ENCODE data around the gene MMP24OS. TPM values are rescaled to one million over a fixed set of nuclear protein-coding genes. Genes with fewer than 3 reads are reported as not detected.

Gene MMP24OS
- total and polyA plus RNA-seq, 2 of the 4 experiments (the other 2 are of a cell fraction) = 5.9 to 64.9 TPM

DNA sequence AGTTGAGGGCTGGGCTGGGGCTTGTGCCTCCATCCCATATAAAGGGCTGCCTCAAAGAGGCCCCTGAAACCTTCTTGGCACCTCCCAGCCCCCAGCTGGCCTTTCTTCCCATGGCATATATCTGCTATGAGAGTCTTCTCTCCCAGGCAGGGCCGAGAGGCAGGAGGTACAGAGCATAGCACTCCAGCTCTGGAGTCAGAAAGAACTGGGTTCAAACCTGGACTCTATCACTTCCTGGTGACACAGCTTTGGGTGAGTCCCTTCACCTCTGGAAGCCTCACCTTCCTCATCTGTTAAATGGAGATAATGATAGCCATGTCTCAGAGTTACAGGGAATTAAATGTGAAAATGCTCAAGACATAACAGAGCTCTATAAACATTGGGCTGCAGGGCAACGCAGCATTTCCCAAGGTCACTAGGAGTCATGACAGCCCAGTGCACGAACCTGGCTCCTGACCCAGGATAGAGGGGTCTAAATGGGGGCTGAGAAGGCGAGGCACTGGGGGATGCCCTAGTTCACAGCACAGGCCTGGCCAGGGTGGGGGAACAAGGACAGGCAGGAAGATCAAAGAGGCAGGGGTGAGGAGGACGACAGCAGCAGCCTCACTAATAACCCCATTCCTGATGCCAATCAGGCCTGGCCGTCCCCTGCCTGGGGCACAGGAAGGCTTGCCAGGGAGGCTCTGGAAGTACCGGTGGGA, 12.4 kb upstream of the MMP24OS start:
- intact Hi-C loops (cut with micrococcal nuclease) = no loop called here
- Histone ChIP-seq H3K36me3 (ENCODE audit: control insufficient read depth, insufficient read depth, low read length) (no peaks in the 10 kb centered on the region), H3K9me3 (ENCODE audit: control insufficient read depth, insufficient read depth, low read length) (no peaks in the 10 kb centered on the region), H2BK5ac (ENCODE audit: low read depth, low read length, poor library complexity, severe bottlenecking) (no peak overlapping the region), H3K27me3 (ENCODE audit: control insufficient read depth, insufficient read depth, low read length) (peaks cover 2% of the 10 kb centered on the region), H3K79me1 (ENCODE audit: low read depth in 1 of 2, low read length in 2 of 2) (peaks cover 0 to 5% of the 10 kb centered on the region in 2 experiments; a peak in 2 of 4 replicates), H2BK20ac (ENCODE audit: low read depth, low read length) (no peak overlapping the region), H3K27ac (ENCODE audit: insufficient read depth, low read length) (no peak overlapping the region), H3K4me2 (ENCODE audit: low read depth, low read length) (no peak overlapping the region), H3K4me1 (ENCODE audit: control insufficient read depth, insufficient read depth, low read length) (peaks cover 1% of the 10 kb centered on the region; the same call in 1 of the 2 replicates), H2BK120ac (ENCODE audit: low read depth, low read length) (no peak overlapping the region), H2AK9ac (replicated peaks; ENCODE audit: low read depth, low read length, poor library complexity) (no peak overlapping the region), H4K8ac (ENCODE audit: low read depth in 2 of 2, low read length in 2 of 2) (no peak overlapping the region), H3K18ac (ENCODE audit: low read depth, low read length) (no peak overlapping the region), H3K4me3 (ENCODE audit: insufficient read depth, low read depth, low read length) (no peak overlapping the region), H4K91ac (ENCODE audit: insufficient read depth, low read depth, low read length) (no peak overlapping the region), H4K5ac (ENCODE audit: low read depth, low read length) (no peak overlapping the region), H2AFZ (replicated peaks; ENCODE audit: low read length, poor library complexity) (no peak overlapping the region), H2AK5ac (ENCODE audit: low read depth, low read length) (no peak overlapping the region), H4K20me1 (ENCODE audit: insufficient read depth, low read length) (no peaks in the 10 kb centered on the region), H3K23ac (ENCODE audit: low read depth, low read length) (no peak overlapping the region), H3K9ac (ENCODE audit: low read depth, low read length) (no peak overlapping the region), H3K56ac (ENCODE audit: extremely low read depth, insufficient read depth, low read length) (no peak overlapping the region), H3K14ac (replicated peaks; ENCODE audit: low read depth, low read length) (no peak overlapping the region), H3K9me1 (ENCODE audit: insufficient read depth, low read length) (peaks cover 3% of the 10 kb centered on the region; the same call in 1 of the 2 replicates), H2BK15ac (ENCODE audit: low read depth, low read length) (no peak overlapping the region), H3K4ac (ENCODE audit: low read depth, low read length) (no peak overlapping the region)
- 88% methylated on average over 2 of the region's 7 CpGs; no CpG with 5 or more reads in 1 of the 2 experiments for WGBS, 2 experiments (ENCODE audit: extremely low coverage in 2 of 2, insufficient read length in 1 of 2)
- CTCF ChIA-PET = no interaction called here
- dilution Hi-C loops (cut with HindIII; ENCODE audit: low sequenced_read_pairs, unreplicated experiment) = no loop called here
- POLR2A ChIA-PET (ENCODE audit: unreplicated experiment) = no interaction called here
- no TSS peak for BruUV-seq (replicated peaks)
- ATAC-seq (ENCODE audit: low read depth) (no peak), DNase-seq (no peak)
- in situ Hi-C loops (cut with MboI; ENCODE audit: low sequenced_read_pairs) = no loop called here
- no peak for TF ChIP-seq MAZ (IDR thresholded peaks at IDR 0.05; ENCODE audit: borderline replicate concordance, low read depth, low read length)
- TF ChIP-seq, protein P1, sequence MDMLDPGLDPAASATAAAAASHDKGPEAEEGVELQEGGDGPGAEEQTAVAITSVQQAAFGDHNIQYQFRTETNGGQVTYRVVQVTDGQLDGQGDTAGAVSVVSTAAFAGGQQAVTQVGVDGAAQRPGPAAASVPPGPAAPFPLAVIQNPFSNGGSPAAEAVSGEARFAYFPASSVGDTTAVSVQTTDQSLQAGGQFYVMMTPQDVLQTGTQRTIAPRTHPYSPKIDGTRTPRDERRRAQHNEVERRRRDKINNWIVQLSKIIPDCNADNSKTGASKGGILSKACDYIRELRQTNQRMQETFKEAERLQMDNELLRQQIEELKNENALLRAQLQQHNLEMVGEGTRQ (IDR thresholded peaks at IDR 0.05; ENCODE audit: low read depth, low read length) = no peak
